Upper lobe of left lung (tissue), 6 donors: Measurements from ENCODE around the gene CTXND1. TPM values are rescaled to one million over a fixed set of nuclear protein-coding genes. Genes with fewer than 3 reads are reported as not detected.

Experiments used
- ATAC-seq, 2 donors: fragments of 200-7000 bp; cut with Tn5 transposase; one replicate each; pipeline ENCODE4 v1.9.1; 2022; ENCODE audit warnings: mild to moderate bottlenecking in 2 of 2, moderate library complexity in 2 of 2; ENCODE audit not compliant: low FRiP score in 2 of 2
- DNase-seq, 2 donors: peaks; one replicate each; pipeline ENCODE4 v3.0.0-alpha.2; 2019 to 2020
- H3K27ac ChIP-seq, 4 donors: fragments of 200-600 bp; sonication (generic); one replicate each; pipeline ENCODE4 v1.5.1; 2016 to 2019
- H3K27me3 ChIP-seq, 4 donors: fragments of 200-600 bp; sonication (generic); one replicate each; pipeline ENCODE4 v1.5.1; 2017 to 2019
- H3K36me3 ChIP-seq, 4 donors: fragments of 200-600 bp; sonication (generic); one replicate each; pipeline ENCODE4 v1.5.1; 2016 to 2019
- H3K4me1 ChIP-seq, 4 donors: fragments of 200-600 bp; sonication (generic); one replicate each; pipeline ENCODE4 v1.5.1; 2018 to 2019
- H3K4me3 ChIP-seq, 4 donors: fragments of 200-600 bp; sonication (generic); one replicate each; pipeline ENCODE4 v1.5.1; 2017 to 2019; ENCODE audit warnings: mild to moderate bottlenecking in 2 of 4, moderate library complexity in 1 of 4
- H3K9me3 ChIP-seq, 4 donors: fragments of 200-600 bp; sonication (generic); one replicate each; pipeline ENCODE4 v1.5.1; 2018 to 2019
- EP300 ChIP-seq, 4 donors: sonication (generic); formaldehyde crosslinking; IDR thresholded peaks; one replicate each; pipeline ENCODE4 v1.5.1; 2017; ENCODE audit warnings: antibody characterized with exemption in 4 of 4, control low read depth in 2 of 4
- POLR2A ChIP-seq, 4 donors: fragments of 450-650 bp; IDR thresholded peaks; one replicate each; pipeline ENCODE4 v1.5.1; 2016 to 2017; ENCODE audit warnings: antibody characterized with exemption in 4 of 4, mild to moderate bottlenecking in 2 of 4
- POLR2AphosphoS5 ChIP-seq, 2 donors: sonication (generic); formaldehyde crosslinking; IDR thresholded peaks; one replicate each; pipeline ENCODE4 v1.5.1; 2017; ENCODE audit warnings: antibody characterized with exemption in 2 of 2
- WGBS, 2 donors: methylation state at CpG; one replicate each; pipeline ENCODE4 v1.1.5; 2017 to 2018; 5-methylcytosine and 5-hydroxymethylcytosine counted together
- total RNA-seq, 6 donors: library from RNA; depleted of rRNA in 4 of 6; stranded (reverse); fragments of >200 nt in 4 of 6; gene quantifications; one replicate each; pipeline versions ENCODE4 v1.1.0 to v1.2.1, GENCODE V29; 2016 to 2021
- TF ChIP-seq, protein P1 (sequence below), 6 experiments: fragments of 450-650 bp in 4 of 6; fragments of 200-600 bp in 2 of 6; sonication (generic) in 2 of 6; IDR thresholded peaks; one replicate each; pipeline ENCODE4 v1.5.1; 2016 to 2019; ENCODE audit warnings: antibody characterized with exemption in 6 of 6
- donor health status: DM: no; HTN: no; CAD: no; lungs with moderate emphysema.
- donor health status: DM: no; HTN: yes; CAD: no; lungs with severe emphysema.

CTXND1 gene
- total RNA-seq, 6 donors from 2014 or later = 0.10 to 4.1 (median 1.1) TPM

DNA sequence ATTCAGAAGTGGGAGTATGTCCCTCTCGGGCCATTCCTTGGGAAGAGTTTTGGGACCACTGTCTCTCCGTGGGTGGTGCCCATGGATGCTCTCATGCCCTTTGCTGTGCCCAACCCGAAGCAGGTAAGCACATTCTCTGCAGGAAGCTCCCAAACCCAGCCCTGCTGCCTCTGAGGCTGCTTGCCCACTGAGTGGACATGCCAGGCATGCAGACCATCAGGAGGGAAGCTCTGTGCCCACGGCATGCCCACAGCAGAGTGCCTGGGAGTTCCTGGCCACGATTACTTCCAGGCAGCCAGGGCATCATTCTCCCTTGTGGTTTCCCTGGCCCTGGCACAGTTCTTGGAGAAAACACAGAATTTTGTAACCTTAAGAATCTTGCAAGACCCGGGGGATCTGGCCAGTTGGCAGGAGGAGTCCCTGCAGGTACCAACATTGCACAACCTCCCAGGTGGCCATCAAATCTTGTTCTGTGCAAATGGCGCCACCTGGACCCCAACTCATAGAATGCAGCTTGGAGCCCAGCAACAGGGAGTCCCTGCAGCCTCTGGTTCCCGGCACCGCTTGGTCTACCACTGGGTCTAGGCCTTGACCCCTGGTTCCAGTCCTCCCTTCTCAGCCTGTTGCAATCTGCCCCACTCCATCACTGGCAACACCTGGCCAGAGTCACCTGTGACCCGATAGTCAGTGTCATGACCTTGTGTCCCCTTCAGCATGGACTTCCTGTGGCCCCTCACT is 78.8 kb downstream of the CTXND1 start:
- H3K36me3 ChIP-seq = peaks cover 3 to 30% (median 9%) of the 10 kb centered on the region in 4 donors
- TF ChIP-seq, protein P1, sequence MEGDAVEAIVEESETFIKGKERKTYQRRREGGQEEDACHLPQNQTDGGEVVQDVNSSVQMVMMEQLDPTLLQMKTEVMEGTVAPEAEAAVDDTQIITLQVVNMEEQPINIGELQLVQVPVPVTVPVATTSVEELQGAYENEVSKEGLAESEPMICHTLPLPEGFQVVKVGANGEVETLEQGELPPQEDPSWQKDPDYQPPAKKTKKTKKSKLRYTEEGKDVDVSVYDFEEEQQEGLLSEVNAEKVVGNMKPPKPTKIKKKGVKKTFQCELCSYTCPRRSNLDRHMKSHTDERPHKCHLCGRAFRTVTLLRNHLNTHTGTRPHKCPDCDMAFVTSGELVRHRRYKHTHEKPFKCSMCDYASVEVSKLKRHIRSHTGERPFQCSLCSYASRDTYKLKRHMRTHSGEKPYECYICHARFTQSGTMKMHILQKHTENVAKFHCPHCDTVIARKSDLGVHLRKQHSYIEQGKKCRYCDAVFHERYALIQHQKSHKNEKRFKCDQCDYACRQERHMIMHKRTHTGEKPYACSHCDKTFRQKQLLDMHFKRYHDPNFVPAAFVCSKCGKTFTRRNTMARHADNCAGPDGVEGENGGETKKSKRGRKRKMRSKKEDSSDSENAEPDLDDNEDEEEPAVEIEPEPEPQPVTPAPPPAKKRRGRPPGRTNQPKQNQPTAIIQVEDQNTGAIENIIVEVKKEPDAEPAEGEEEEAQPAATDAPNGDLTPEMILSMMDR (IDR thresholded peaks at IDR 0.05) = peak; percentile 74 to 89 (median 82)
- TF ChIP-seq POLR2AphosphoS5 (IDR thresholded peaks at IDR 0.05) = no peak
- ATAC-seq = peak; percentile 77 to 78
- H3K4me1 ChIP-seq = peaks cover 0 to 3% (median 0%) of the 10 kb centered on the region in 4 donors
- DNase-seq = peak in 1 of 2 donors; percentile 88
- no peak overlapping the region for H3K4me3 ChIP-seq
- H3K9me3 ChIP-seq = no peaks in the 10 kb centered on the region
- WGBS, 2 donors = 54 to 65% methylated on average over 5 to 10 of the region's 10 CpGs
- peak overlapping the region in 1 of 4 donors; percentile 63 for H3K27ac ChIP-seq
- no peaks in the 10 kb centered on the region for H3K27me3 ChIP-seq

GRCh38 chr15:80172401-80172800 is 79.6 kb downstream of the CTXND1 start:
- no peaks in the 10 kb centered on the region for H3K9me3 ChIP-seq
- TF ChIP-seq POLR2AphosphoS5 (IDR thresholded peaks at IDR 0.05) (no peak), POLR2A (IDR thresholded peaks at IDR 0.05) (no peak), EP300 (IDR thresholded peaks at IDR 0.05) (no peak)
- TF ChIP-seq, protein P1 (IDR thresholded peaks at IDR 0.05) = no peak
- H3K27me3 ChIP-seq = no peaks in the 10 kb centered on the region
- DNase-seq (no peak), ATAC-seq (no peak)
- no peak overlapping the region for H3K4me3 ChIP-seq
- WGBS, 2 donors = 69 to 72% methylated on average over 8 of the region's 8 CpGs
- peak overlapping the region in 1 of 4 donors; percentile 26 for H3K27ac ChIP-seq
- peaks cover 1 to 28% (median 7%) of the 10 kb centered on the region in 4 donors for H3K36me3 ChIP-seq
- H3K4me1 ChIP-seq = peaks cover 0 to 3% (median 0%) of the 10 kb centered on the region in 4 donors

- H3K4me1 ChIP-seq = peaks cover 0 to 3% (median 0%) of the 10 kb centered on the region in 4 donors
- H3K27ac ChIP-seq = no peak overlapping the region
- no peaks in the 10 kb centered on the region for H3K9me3 ChIP-seq
- TF ChIP-seq EP300 (IDR thresholded peaks at IDR 0.05) (no peak), POLR2AphosphoS5 (IDR thresholded peaks at IDR 0.05) (no peak), POLR2A (IDR thresholded peaks at IDR 0.05) (no peak)
- TF ChIP-seq, protein P1 (IDR thresholded peaks at IDR 0.05) = no peak
- no peaks in the 10 kb centered on the region for H3K27me3 ChIP-seq
- ATAC-seq (no peak), DNase-seq (no peak)
- H3K4me3 ChIP-seq = no peak overlapping the region
- peaks cover 0 to 28% (median 7%) of the 10 kb centered on the region in 4 donors for H3K36me3 ChIP-seq
- WGBS, 2 donors = 79 to 85% methylated on average over 3 to 4 of the region's 4 CpGs
Measured at GRCh38 chr15:80171787-80172186, 80.2 kb downstream of the CTXND1 start.

DNA sequence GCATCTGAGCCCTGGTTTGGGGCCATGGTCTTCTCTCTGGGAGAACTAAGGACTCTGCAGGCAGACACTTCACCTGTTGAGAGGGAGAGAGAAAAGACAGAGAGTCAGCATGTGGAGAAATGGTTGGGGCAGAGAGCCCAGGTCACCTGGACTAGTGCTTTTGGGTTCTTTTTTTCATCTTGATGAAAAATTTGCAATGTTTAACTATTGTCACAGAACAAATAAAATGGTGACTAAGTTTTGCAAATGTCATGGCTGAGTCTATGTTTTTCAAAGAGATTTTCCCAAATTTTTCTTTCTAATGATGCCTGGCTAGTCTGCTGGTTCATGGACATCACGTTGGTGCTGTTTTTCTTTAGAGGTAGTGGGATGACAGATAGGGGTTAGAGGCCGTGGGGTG is 81.4 kb downstream of the CTXND1 start:
- 90 to 95% methylated on average over 2 of the region's 2 CpGs for WGBS, 2 donors

More for the DNA sequence above, 81.4 kb downstream of the CTXND1 start:
- ATAC-seq = no peak
- Histone ChIP-seq H3K27me3 (no peaks in the 10 kb centered on the region), H3K36me3 (peaks cover 0 to 28% (median 7%) of the 10 kb centered on the region in 4 donors), H3K27ac (no peak overlapping the region), H3K4me1 (peaks cover 0 to 3% (median 0%) of the 10 kb centered on the region in 4 donors), H3K9me3 (no peaks in the 10 kb centered on the region), H3K4me3 (no peak overlapping the region)
- TF ChIP-seq POLR2AphosphoS5 (IDR thresholded peaks at IDR 0.05) (no peak), POLR2A (IDR thresholded peaks at IDR 0.05) (no peak)
- TF ChIP-seq, protein P1 (IDR thresholded peaks at IDR 0.05) = no peak
- DNase-seq = no peak
